Measurements from ENCODE around the gene CCDC144A.
"Not testable (repeated sequence)": the region's sequence is repeated elsewhere in the genome, so short reads cannot be mapped to it uniquely, and the experiment has no call there.

DNA sequence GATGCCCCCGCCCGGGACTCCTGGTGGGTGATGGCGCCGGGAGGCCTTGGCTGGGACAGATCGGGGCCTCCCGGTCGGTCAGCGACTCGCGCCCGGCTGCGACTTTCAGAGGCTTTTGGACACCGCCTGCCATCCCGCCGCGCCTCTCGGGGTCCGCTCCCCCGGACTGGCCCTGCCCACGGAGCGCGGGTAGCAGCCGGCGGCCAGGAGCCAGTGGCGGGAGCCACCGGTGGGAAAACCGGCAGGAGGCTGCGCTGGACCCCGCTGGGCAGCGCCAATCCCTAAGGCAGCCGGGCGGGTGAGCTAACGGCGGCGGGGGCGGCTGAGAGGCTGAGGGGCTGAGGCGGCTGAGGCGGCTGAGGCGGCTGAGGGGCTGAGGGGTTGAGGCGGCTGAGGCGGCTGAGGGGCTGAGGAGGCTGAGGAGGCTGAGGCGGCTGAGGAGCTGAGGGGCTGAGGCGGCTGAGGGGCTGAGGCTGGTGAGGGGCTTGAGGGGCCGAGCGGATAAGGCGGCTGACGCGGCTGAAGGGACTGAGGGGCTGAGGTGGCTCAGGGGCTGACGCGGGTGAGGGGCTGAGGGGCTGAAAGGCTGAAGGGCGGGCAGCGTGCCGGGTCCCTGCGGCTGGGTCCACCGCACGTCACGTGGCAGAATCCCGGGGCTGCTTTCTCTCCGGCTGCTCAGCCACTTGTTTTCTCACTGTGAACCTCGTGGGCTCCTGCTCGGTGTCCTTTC is 23.0 kb upstream of the CCDC144A start:
- TF ChIP-seq, protein P1, sequence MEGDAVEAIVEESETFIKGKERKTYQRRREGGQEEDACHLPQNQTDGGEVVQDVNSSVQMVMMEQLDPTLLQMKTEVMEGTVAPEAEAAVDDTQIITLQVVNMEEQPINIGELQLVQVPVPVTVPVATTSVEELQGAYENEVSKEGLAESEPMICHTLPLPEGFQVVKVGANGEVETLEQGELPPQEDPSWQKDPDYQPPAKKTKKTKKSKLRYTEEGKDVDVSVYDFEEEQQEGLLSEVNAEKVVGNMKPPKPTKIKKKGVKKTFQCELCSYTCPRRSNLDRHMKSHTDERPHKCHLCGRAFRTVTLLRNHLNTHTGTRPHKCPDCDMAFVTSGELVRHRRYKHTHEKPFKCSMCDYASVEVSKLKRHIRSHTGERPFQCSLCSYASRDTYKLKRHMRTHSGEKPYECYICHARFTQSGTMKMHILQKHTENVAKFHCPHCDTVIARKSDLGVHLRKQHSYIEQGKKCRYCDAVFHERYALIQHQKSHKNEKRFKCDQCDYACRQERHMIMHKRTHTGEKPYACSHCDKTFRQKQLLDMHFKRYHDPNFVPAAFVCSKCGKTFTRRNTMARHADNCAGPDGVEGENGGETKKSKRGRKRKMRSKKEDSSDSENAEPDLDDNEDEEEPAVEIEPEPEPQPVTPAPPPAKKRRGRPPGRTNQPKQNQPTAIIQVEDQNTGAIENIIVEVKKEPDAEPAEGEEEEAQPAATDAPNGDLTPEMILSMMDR (IDR thresholded peaks at IDR 0.05 in 2 of 3, conservative IDR thresholded peaks at IDR 0.05 in 1 of 3; ENCODE audit: borderline replicate concordance in 1 of 3, insufficient read depth in 1 of 3, low read depth in 2 of 3, low read length in 2 of 3), result not testable (repeated sequence)
- TF ChIP-seq POLR2AphosphoS5 (IDR thresholded peaks at IDR 0.05; ENCODE audit: low read depth, low read length); FOSL1 (IDR thresholded peaks at IDR 0.05; ENCODE audit: low read depth): not testable (repeated sequence)

Data from HCT116 (cell line).